Stimulated activated CD8-positive, alpha-beta memory T cell treated with anti-CD3 and anti-CD28 coated beads, Interleukin-12 subunit alpha, Interleukin-12 subunit beta, amount 100 ng/mL, for 4 hours (primary cell): Measurements from ENCODE around the gene LCE2C.

Experiments used
- DNase-seq: peaks from one replicate; pipeline ENCODE4 v3.0.0-alpha.2; 2020; ENCODE audit warnings: low read depth

The LCE2C gene

GRCh38 chr1:152725261-152725660, 50.2 kb downstream of the LCE2C start:
- no peak for DNase-seq
